NB4 (cell line): ENCODE data around the gene MFN2.

Experiments
- MAX ChIP-seq: IDR thresholded peaks from 2 replicates; pipeline ENCODE4 v1.6.1; 2011; ENCODE audit warnings: low read depth, low read length
- POLR2A ChIP-seq: IDR thresholded peaks from 2 replicates; pipeline ENCODE4 v1.6.1; 2011; ENCODE audit warnings: mild to moderate bottlenecking; ENCODE audit not compliant: insufficient read length; ENCODE audit errors: extremely low read depth
- TF ChIP-seq, protein P1 (sequence below): IDR thresholded peaks from one replicate; pipeline ENCODE4 v1.5.1; 2012; ENCODE audit warnings: low read depth, low read length

GRCh38 chr1:11970441-11971185 lies 9.6 kb upstream of the MFN2 start:
- TF ChIP-seq, protein P1, sequence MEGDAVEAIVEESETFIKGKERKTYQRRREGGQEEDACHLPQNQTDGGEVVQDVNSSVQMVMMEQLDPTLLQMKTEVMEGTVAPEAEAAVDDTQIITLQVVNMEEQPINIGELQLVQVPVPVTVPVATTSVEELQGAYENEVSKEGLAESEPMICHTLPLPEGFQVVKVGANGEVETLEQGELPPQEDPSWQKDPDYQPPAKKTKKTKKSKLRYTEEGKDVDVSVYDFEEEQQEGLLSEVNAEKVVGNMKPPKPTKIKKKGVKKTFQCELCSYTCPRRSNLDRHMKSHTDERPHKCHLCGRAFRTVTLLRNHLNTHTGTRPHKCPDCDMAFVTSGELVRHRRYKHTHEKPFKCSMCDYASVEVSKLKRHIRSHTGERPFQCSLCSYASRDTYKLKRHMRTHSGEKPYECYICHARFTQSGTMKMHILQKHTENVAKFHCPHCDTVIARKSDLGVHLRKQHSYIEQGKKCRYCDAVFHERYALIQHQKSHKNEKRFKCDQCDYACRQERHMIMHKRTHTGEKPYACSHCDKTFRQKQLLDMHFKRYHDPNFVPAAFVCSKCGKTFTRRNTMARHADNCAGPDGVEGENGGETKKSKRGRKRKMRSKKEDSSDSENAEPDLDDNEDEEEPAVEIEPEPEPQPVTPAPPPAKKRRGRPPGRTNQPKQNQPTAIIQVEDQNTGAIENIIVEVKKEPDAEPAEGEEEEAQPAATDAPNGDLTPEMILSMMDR = no peak
- TF ChIP-seq POLR2A (no peak), MAX (no peak)
